H1 (cell line): ENCODE measurements around the gene SCD. TPM values are rescaled to one million over a fixed set of nuclear protein-coding genes. Genes with fewer than 3 reads are reported as not detected.
A peak's percentile ranks its signal among the peaks of the same experiment; 100 is the strongest.

Experiments used
- CTCF ChIA-PET: fragments of 300-600 bp; sonication (Branson Sonifier 250); formaldehyde crosslinking; loops from one replicate; lab custom pipeline; 2021; ENCODE audit not compliant: partially characterized antibody; lab: Charles Lee
- POLR2A ChIA-PET: fragments of 300-600 bp; sonication (Branson Sonifier 250); formaldehyde crosslinking; loops from one replicate; lab custom pipeline; 2021; ENCODE audit warnings: inconsistent platforms; ENCODE audit not compliant: partially characterized antibody; lab: Charles Lee
- DNase-seq, 2 experiments: peaks; one replicate each; pipeline versions ENCODE4 v3.0.0 to v3.0.0-alpha.2; 2010 to 2022; ENCODE audit warnings: low spot score in 2 of 2, low read depth in 1 of 2, mixed read lengths in 1 of 2
- FAIRE-seq: peaks from 2 replicates; lab custom pipeline; 2011; peaks lifted over from hg19 to GRCh38; lab: Jason Lieb, UNC
- H2AFZ ChIP-seq: 2 replicates; pipeline ENCODE4 v1.8.1; 2012; ENCODE audit warnings: low read length, inconsistent platforms
- H2AK5ac ChIP-seq: 2 replicates; pipeline ENCODE4 v1.6.1; 2013; ENCODE audit warnings: low read depth, low read length
- H2BK120ac ChIP-seq: replicated peaks from 2 replicates; pipeline ENCODE3; 2013; ENCODE audit warnings: low read depth, low read length, inconsistent platforms
- H2BK12ac ChIP-seq: 2 replicates; pipeline ENCODE4 v1.6.1; 2013; ENCODE audit warnings: low read depth, low read length
- H2BK15ac ChIP-seq: 2 replicates; pipeline ENCODE4 v1.6.1; 2013; ENCODE audit warnings: low read length
- H2BK20ac ChIP-seq: 2 replicates; pipeline ENCODE4 v1.6.1; 2013; ENCODE audit warnings: low read length
- H2BK5ac ChIP-seq: 2 replicates; pipeline ENCODE4 v1.6.1; 2013; ENCODE audit warnings: low read depth, low read length
- H3K14ac ChIP-seq: 2 replicates; pipeline ENCODE4 v1.6.1; 2013; ENCODE audit warnings: inconsistent platforms; ENCODE audit not compliant: insufficient read length
- H3K18ac ChIP-seq: 2 replicates; pipeline ENCODE4 v1.6.1; 2013; ENCODE audit warnings: low read length; ENCODE audit errors: extremely low read depth
- H3K23ac ChIP-seq: 2 replicates; pipeline ENCODE4 v1.6.1; 2013; ENCODE audit warnings: inconsistent platforms; ENCODE audit not compliant: insufficient read length
- H3K23me2 ChIP-seq: 2 replicates; pipeline ENCODE4 v1.6.1; 2013; ENCODE audit warnings: low read depth, low read length
- H3K27ac ChIP-seq: 2 replicates; pipeline ENCODE4 v1.6.1; 2011; ENCODE audit warnings: low read depth, low read length, inconsistent platforms
- H3K27me3 ChIP-seq, 4 experiments: replicated peaks in 1 of 4; 1 replicate in 1 of 4; 2 replicates in 3 of 4; pipeline versions ENCODE4 v1.6.1 to v1.8.1; 2011 to 2013; ENCODE audit warnings: low read length in 3 of 4, mild to moderate bottlenecking in 3 of 4, inconsistent platforms in 2 of 4, mixed read lengths in 2 of 4, moderate library complexity in 1 of 4; ENCODE audit not compliant: control insufficient read depth in 3 of 4, insufficient read depth in 3 of 4; ENCODE audit errors: extremely low read depth in 1 of 4
- H3K36me3 ChIP-seq, 4 experiments: 2 replicates each; pipeline versions ENCODE4 v1.6.1 to v1.8.1; 2011 to 2013; ENCODE audit warnings: mild to moderate bottlenecking in 4 of 4, low read length in 3 of 4, moderate library complexity in 2 of 4, control low read depth in 1 of 4, inconsistent platforms in 1 of 4; ENCODE audit not compliant: insufficient read depth in 4 of 4, control insufficient read depth in 2 of 4
- H3K4ac ChIP-seq: replicated peaks from 2 replicates; pipeline ENCODE3; 2013; ENCODE audit warnings: low read length, low read depth, mixed read lengths, inconsistent platforms; ENCODE audit not compliant: insufficient read length
- H3K4me1 ChIP-seq, 4 experiments: replicated peaks in 1 of 4; 1 replicate in 1 of 4; 2 replicates in 3 of 4; pipeline versions ENCODE4 v1.6.1 to v1.8.1; 2011 to 2013; ENCODE audit warnings: low read length in 3 of 4, inconsistent platforms in 2 of 4, mixed read lengths in 1 of 4; ENCODE audit not compliant: insufficient read depth in 4 of 4, control insufficient read depth in 3 of 4
- H3K4me2 ChIP-seq, 2 experiments: 2 replicates each; pipeline versions ENCODE4 v1.6.1 to v1.8.1; 2011 to 2013; ENCODE audit warnings: low read depth in 2 of 2, low read length in 2 of 2, control low read depth in 1 of 2, inconsistent platforms in 1 of 2, mild to moderate bottlenecking in 1 of 2; ENCODE audit not compliant: insufficient read depth in 1 of 2
- H3K4me3 ChIP-seq, 4 experiments: fragments of 200-600, 300-600 bp in 1 of 4; sonication (generic), shearing (Covaris generic), sonication (Bioruptor Twin) in 1 of 4; 2 replicates each; pipeline versions ENCODE4 v1.5.1 to v1.8.1; 2011 to 2016; ENCODE audit warnings: low read length in 4 of 4, low read depth in 3 of 4, control low read depth in 2 of 4, inconsistent platforms in 2 of 4, mild to moderate bottlenecking in 2 of 4, mixed read lengths in 1 of 4, moderate library complexity in 1 of 4; ENCODE audit not compliant: insufficient read depth in 2 of 4; ENCODE audit errors: extremely low read depth in 1 of 4
- H3K56ac ChIP-seq: replicated peaks from 2 replicates; pipeline ENCODE3; 2013; ENCODE audit warnings: low read depth, mild to moderate bottlenecking, mixed read lengths, low read length, inconsistent platforms; ENCODE audit not compliant: insufficient read length
- H3K79me1 ChIP-seq: 2 replicates; pipeline ENCODE4 v1.6.1; 2013; ENCODE audit warnings: low read depth, low read length, control low read depth
- H3K79me2 ChIP-seq, 2 experiments: 2 replicates each; pipeline versions ENCODE4 v1.6.1 to v1.8.1; 2012 to 2013; ENCODE audit warnings: low read length in 2 of 2, mild to moderate bottlenecking in 2 of 2, inconsistent platforms in 1 of 2; ENCODE audit not compliant: insufficient read depth in 2 of 2, control insufficient read depth in 1 of 2
- H3K9ac ChIP-seq, 4 experiments: replicated peaks in 1 of 4; 1 replicate in 1 of 4; 2 replicates in 3 of 4; pipeline versions ENCODE4 v1.6.1 to v1.8.1; 2011 to 2013; ENCODE audit warnings: low read depth in 3 of 4, low read length in 3 of 4, control low read depth in 2 of 4, mild to moderate bottlenecking in 2 of 4, moderate library complexity in 2 of 4, inconsistent platforms in 1 of 4; ENCODE audit errors: extremely low read depth in 1 of 4
- H3K9me3 ChIP-seq, 2 experiments: 2 replicates each; pipeline versions ENCODE4 v1.6.1 to v1.8.1; 2012 to 2013; ENCODE audit warnings: mild to moderate bottlenecking in 2 of 2, moderate library complexity in 2 of 2, control low read depth in 1 of 2, inconsistent platforms in 1 of 2, low read depth in 1 of 2, low read length in 1 of 2, mixed read lengths in 1 of 2; ENCODE audit not compliant: insufficient read depth in 2 of 2
- H4K20me1 ChIP-seq, 2 experiments: replicated peaks in 1 of 2; 2 replicates each; pipeline versions ENCODE3 to v1.8.1; 2011 to 2013; ENCODE audit warnings: inconsistent platforms in 2 of 2, low read length in 2 of 2, mild to moderate bottlenecking in 1 of 2; ENCODE audit not compliant: insufficient read depth in 2 of 2, control insufficient read depth in 1 of 2
- H4K5ac ChIP-seq: 2 replicates; pipeline ENCODE4 v1.6.1; 2013; ENCODE audit warnings: low read length, low read depth, mixed read lengths, inconsistent platforms; ENCODE audit not compliant: insufficient read length
- H4K8ac ChIP-seq: 2 replicates; pipeline ENCODE4 v1.8.0; 2013; ENCODE audit warnings: mild to moderate bottlenecking, moderate library complexity, low read length, inconsistent platforms; ENCODE audit not compliant: insufficient read depth; ENCODE audit errors: extremely low read depth
- H4K91ac ChIP-seq: replicated peaks from 2 replicates; pipeline ENCODE3; 2013; ENCODE audit warnings: low read length, mixed read lengths, inconsistent platforms; ENCODE audit not compliant: insufficient read length
- BACH1 ChIP-seq: IDR thresholded peaks from 2 replicates; pipeline ENCODE4 v1.6.1; 2012; ENCODE audit warnings: low read length, improper control_type of control experiment
- CBX5 ChIP-seq: fragments of 300-800, 300-1000 bp; sonication (generic); IDR thresholded peaks from 2 replicates; pipeline ENCODE4 v1.7.1; 2016; ENCODE audit warnings: antibody characterized with exemption, low read length, low read depth
- HDAC2 ChIP-seq, 2 experiments: fragments of 300-600 bp in 1 of 2; sonication (generic) in 1 of 2; IDR thresholded peaks; 2 replicates each; pipeline ENCODE4 v1.6.1; 2011 to 2012; ENCODE audit warnings: low read depth in 2 of 2, low read length in 2 of 2, mild to moderate bottlenecking in 2 of 2, moderate library complexity in 2 of 2, borderline replicate concordance in 1 of 2, inconsistent platforms in 1 of 2
- PHF8 ChIP-seq: fragments of 200-600 bp; sonication (generic); conservative IDR thresholded peaks from 2 replicates; pipeline ENCODE4 v1.7.1; 2012; ENCODE audit warnings: low read depth, mild to moderate bottlenecking, inconsistent platforms, low read length, moderate library complexity
- POLR2A ChIP-seq, 2 experiments: IDR thresholded peaks; 1 replicate in 1 of 2; 2 replicates in 1 of 2; pipeline ENCODE4 v1.6.1; 2011; ENCODE audit warnings: low read depth in 2 of 2, low read length in 2 of 2, mild to moderate bottlenecking in 2 of 2; ENCODE audit errors: control extremely low read depth in 1 of 2
- SP4 ChIP-seq: IDR thresholded peaks from 2 replicates; pipeline ENCODE4 v1.6.1; 2012; ENCODE audit warnings: low read length, inconsistent platforms
- SUZ12 ChIP-seq: fragments of 200-600 bp; sonication (generic); IDR thresholded peaks from 2 replicates; pipeline ENCODE4 v1.6.1; 2012; ENCODE audit warnings: mild to moderate bottlenecking, inconsistent platforms, low read length, moderate library complexity, mixed read lengths
- WGBS, 2 experiments: shearing (Covaris generic) in 1 of 2; methylation state at CpG; one replicate each; pipeline versions ENCODE4 v1.1.6 to v1.1.7; 2013 to 2015; ENCODE audit warnings: low lambda C conversion rate in 2 of 2, mixed read lengths in 2 of 2, inconsistent platforms in 1 of 2, low coverage in 1 of 2, missing lambda C conversion rate in 1 of 2; ENCODE audit not compliant: insufficient replicate concordance in 2 of 2, insufficient coverage in 1 of 2, insufficient read length in 1 of 2; ENCODE audit errors: extremely low coverage in 1 of 2, missing lambda C conversion rate in 1 of 2; 5-methylcytosine and 5-hydroxymethylcytosine counted together
- polyA plus RNA-seq, 7 experiments: library from polyadenylated mRNA; depleted of rRNA in 3 of 7; stranded (reverse) in 5 of 7; unstranded in 2 of 7; fragments of >200 nt in 5 of 7; fragments of 200-250 nt in 2 of 7; gene quantifications; 1 replicate in 5 of 7; 2 replicates in 1 of 7; 4 replicates in 1 of 7; pipeline versions ENCODE4 v1.2.1 to v1.2.3, GENCODE V29; 2011 to 2013; ENCODE audit warnings: missing spikeins in 2 of 7, mixed read lengths in 2 of 7
- total RNA-seq: library from RNA; stranded (reverse); fragmentation: NEBNext Ultra II Directional; extraction: Animal tissue kit (Norgen Biotek cat#: 25700); gene quantifications from 2 replicates; pipeline ENCODE4 v1.2.1, GENCODE V29; 2021

SCD gene
- total and polyA plus RNA-seq, 2 of the 8 experiments (the other 6 are each of a cell fraction or from before 2014, with no cell fraction given), result 397 to 621 TPM

DNA sequence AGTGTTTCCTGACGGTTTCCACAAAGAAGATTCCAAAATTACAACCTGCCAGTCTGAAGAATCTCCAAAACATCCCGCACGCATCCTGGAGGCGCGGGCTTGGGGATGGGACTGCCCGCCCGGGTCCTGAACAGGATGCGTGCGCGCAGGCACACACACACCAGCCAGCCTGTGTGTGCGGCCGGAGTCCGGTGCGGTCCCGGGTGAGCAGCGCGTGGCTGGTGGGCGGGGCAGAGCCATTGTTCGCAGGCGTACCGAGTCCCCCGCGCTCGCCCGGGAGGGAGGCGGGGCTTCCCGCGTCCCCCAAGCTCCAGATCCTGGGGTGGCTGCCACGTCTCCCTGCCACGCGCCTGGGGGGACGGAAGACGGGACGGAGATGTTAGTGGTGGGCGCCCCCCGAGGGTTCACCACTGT, 675 bp upstream of the SCD start:
- ChIA-PET CTCF (interaction anchor here (0.7 to 21.7 kb wide), 12 partner anchors 8 to 171 kb away, joined by 3 to 226 read pairs (median 6); partner anchors contain the start of gene SEC31B), POLR2A (interaction anchor here (0.6 to 9.6 kb wide), 19 partner anchors 9 to 1355 kb away, joined by 3 to 103 read pairs (median 4); no protein-coding TSS in a partner anchor)
- peak overlapping the region; percentile 78; the same call in 1 of the 2 replicates for H4K8ac ChIP-seq
- H3K4me3 ChIP-seq, result peak overlapping the region; percentile 85 to 95 (median 90)
- H3K14ac ChIP-seq, result no peak overlapping the region
- H3K4me2 ChIP-seq, result peak overlapping the region; percentile 85 to 97
- H4K5ac ChIP-seq, result peak overlapping the region; percentile 3
- H4K20me1 ChIP-seq, result peaks cover 23 to 35% of the 10 kb centered on the region in 2 experiments
- H3K4ac ChIP-seq, result peak overlapping the region; percentile 0
- WGBS, 2 experiments, result 3% methylated on average over 13 of the region's 36 CpGs; no CpG with 5 or more reads in 1 of the 2 experiments
- H2BK12ac ChIP-seq, result peak overlapping the region; percentile 53
- DNase-seq (peak in 1 of 2 experiments; percentile 84), FAIRE-seq (no peak)
- peak overlapping the region; percentile 54 for H3K27ac ChIP-seq
- H3K27me3 ChIP-seq, result no peaks in the 10 kb centered on the region
- peak overlapping the region; percentile 48; the same call in 1 of the 2 replicates for H2BK15ac ChIP-seq
- H2BK5ac ChIP-seq, result peak overlapping the region; percentile 94; the same call in 1 of the 2 replicates
- H3K4me1 ChIP-seq, result peaks cover 11 to 31% (median 20%) of the 10 kb centered on the region in 4 experiments
- H3K9ac ChIP-seq, result peak overlapping the region; percentile 52 to 85 (median 68)
- H3K18ac ChIP-seq, result peak overlapping the region; percentile 80
- no peak overlapping the region for H3K23ac ChIP-seq
- peaks cover 32 to 50% of the 10 kb centered on the region in 2 experiments for H3K79me2 ChIP-seq
- H4K91ac ChIP-seq, result peak overlapping the region; percentile 17
- H3K56ac ChIP-seq, result peak overlapping the region; percentile 89
- H2BK120ac ChIP-seq, result peak overlapping the region; percentile 1
- no peak overlapping the region for H2BK20ac ChIP-seq
- H2AFZ ChIP-seq, result no peak overlapping the region
- H3K23me2 ChIP-seq, result peaks cover 19% of the 10 kb centered on the region
- peaks cover 25 to 35% (median 31%) of the 10 kb centered on the region in 4 experiments for H3K36me3 ChIP-seq
- H3K79me1 ChIP-seq, result peaks cover 10% of the 10 kb centered on the region; the same call in 1 of the 2 replicates
- no peaks in the 10 kb centered on the region for H3K9me3 ChIP-seq
- H2AK5ac ChIP-seq, result no peak overlapping the region
- no peak for TF ChIP-seq SP4
- 0 out of 4 replicates have a peak, but pooled peaks of 1 of the 2 experiments have one; percentile 9 for TF ChIP-seq HDAC2 (IDR thresholded peaks at IDR 0.05; ENCODE audit: borderline replicate concordance in 1 of 2, low read depth in 2 of 2, low read length in 2 of 2)
- TF ChIP-seq BACH1, result peak; percentile 47; the same call in 1 of the 2 replicates
- no peak for TF ChIP-seq SUZ12
- TF ChIP-seq PHF8, result 0 out of 2 replicates have a peak, but pooled peaks have one; percentile 3
- peak in 1 of 2 experiments; percentile 13; a peak in 2 of 3 replicates for TF ChIP-seq POLR2A (IDR thresholded peaks at IDR 0.05; ENCODE audit: control extremely low read depth in 1 of 2, low read depth in 2 of 2, low read length in 2 of 2)
- TF ChIP-seq CBX5, result no peak
